ENCODE measurements around the gene CCDC24. TPM values are rescaled to one million over a fixed set of nuclear protein-coding genes. Genes with fewer than 3 reads are reported as not detected.
A peak's percentile ranks its signal among the peaks of the same experiment; 100 is the strongest.

The CCDC24 gene
- total RNA-seq, 1 experiment from 2014 or later, result 15.8 TPM

DNA sequence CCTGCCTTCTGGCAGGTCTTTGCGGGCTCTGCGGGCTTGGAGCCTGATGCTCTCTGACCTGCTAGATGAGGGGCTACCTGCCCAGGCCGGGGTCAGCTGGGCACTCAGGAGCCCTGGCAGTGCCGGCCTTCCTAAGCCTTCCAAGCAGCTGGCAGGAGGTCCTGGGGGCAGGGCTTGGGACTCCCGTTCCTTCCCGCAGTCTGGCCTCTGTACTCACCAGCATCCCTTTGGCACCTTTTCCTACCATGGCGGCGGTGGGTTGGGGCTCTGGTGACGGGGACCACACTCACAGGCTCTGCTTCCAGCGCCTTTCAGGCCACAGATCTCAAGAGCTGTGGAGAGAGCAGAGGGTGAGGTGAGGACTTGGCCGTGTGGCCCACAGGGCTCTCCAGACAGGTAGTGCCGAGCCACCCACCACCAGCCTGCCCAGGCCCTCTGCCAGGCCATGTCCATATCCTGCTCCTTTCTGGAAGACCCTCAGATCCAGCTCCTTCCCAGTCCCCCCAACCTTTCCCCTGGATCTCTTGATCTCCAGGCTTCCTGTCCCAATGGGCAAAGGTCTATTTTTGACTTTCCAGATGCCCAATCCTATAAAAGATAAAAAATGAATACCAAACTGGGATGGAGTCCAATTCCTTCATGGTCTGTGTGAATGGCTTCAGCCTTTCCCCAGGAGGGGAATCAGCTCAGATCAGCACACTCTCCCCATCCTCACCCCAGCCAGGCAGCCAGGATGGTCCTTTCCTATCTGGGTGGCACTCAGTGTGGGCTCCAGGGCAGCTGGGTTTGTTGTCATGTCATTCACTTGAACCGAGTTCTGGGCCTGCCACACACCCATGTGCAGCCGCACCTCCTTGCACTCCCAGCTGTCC, 32.9 kb downstream of the CCDC24 start:
- no peak for DNase-seq (ENCODE audit: low spot score)

DNA sequence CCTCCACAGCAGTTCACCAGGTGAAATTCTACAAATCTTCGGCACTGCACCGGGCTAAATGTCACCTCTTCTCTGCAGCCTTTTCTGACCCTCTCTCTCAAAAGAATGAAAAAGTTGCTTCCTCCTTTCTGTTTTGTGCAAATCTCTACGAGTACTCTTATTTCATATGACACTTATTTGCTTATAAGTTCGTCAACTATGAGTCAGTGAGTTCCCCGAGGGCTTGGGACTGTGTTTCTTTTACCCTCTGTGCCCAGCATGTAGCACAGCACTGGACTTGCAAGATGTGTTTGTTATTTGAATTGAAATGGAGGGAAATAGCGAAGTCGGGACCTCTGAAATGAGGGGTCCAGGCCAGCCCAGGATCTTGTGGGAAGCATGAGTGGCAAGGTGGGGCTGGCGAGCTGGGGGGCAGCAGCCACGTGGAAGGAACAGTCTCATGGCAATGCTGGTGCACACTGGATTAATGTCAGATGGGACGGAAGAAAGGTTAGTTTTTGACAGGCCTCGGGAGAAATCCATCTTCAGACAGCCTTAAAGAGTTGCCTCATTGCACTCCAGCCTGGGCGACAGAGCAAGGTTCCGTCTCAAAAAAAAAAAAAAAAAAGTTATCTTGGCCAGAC, 33.6 kb downstream of the CCDC24 start:
- no peak for DNase-seq (ENCODE audit: low spot score)

DNA sequence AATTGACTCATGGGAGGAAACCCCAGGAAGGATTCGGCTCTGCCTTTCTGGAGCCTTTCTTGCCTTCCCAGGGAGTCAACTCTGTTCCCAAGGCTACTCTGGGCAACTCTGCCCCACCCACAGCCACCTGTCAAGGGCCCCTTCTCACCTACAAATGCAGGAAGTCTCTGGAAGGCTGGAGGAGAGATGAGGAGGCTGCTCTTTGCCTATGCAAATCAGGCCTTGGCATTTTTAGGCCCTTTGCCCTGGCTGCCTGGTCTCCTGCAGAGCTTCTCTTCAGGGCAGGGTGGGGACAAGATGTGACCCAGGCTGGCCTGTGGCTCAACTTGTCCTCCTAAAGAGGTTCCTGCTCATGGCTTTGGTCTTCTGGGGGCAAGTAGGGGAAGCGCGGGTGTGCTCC, 34.4 kb downstream of the CCDC24 start:
- no peak for DNase-seq (ENCODE audit: low spot score)

DNA sequence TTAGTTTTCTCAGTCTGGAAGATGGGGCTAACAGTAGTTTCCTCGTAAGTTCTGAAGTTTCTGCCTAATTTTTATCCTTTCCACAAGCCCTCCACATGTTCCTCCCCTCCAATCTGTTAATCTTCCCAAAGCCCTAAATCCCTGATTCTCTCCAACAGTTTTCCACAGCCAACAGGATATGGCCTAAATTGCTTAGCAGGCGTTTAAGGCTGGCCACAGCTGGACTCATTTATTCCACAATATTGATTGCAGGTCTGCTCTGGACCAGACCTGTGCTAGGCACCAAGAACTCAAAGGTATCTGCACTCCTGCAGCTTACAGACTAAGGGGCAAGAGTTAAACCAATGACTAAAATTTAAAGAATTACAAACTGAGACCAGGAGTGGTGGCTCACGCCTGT, 35.9 kb downstream of the CCDC24 start:
- DNase-seq (ENCODE audit: low spot score), result no peak

DNA sequence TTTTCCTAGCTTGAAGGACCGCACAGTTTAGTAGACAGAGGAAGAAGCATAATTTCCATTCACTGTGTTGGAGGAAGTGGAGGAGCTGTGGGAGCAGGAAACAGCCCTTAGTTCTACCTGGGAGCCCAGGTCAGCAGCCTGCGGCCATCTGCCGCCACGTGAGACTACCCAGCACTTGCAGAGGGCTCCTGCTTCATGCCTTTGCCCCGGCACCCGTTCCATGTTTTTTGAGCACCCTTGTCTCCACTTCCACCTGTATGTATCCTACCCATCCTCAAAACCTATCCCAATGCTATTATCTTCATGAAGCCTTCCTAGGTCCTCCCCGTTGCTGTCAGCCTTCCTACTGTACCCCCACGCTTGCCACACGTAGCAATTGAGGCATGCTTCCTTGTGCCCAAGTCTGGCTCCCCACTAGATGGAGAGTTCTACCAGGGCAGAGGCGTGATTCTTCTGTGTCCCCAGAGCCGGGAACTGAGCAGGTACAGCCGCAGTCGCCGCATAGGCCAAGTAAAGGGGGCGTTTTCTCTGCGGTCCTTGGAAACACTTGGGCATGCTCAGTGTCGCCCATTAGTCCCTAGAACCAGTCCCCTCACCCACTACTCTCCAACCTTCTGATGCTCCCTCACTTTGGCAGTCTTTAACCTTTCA, 38.0 kb downstream of the CCDC24 start:
- DNase-seq (ENCODE audit: low spot score), result peak; percentile 34

DNA sequence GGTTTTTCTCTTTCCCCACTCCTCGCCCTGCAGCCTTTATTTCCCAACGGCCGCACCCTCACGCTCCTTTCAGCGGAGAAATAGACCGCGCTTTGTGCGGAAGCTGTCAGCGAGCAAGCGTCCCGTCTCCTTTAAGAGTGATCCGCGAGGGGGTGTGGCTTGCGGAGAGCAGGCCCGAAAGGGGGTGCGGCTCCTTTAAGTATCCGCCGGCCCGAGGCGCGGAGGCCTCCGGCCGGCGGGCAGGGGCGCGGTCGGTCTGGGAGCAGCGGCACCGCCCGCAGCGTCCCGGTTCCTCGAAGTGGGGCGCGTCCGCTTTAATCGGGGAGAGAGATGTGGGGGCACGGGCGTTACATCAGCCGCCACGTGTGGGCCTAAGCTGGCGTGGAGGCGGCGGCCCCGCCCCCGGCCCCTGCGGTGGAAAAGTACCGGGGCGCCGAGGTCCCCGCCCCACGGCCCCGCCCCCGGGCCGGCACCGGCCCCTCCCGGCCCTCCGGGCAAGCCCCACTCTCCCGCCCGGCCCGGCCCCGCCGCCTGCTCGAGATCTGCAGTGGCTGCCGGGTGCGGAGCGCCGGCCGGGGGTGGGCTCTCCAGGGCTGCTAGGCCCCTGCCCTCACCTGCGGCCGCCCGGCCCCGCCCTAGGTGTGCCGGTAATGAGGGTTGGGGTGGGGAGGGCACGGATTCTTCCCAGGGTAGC, 38.7 kb downstream of the CCDC24 start:
- peak; percentile 87 for DNase-seq (ENCODE audit: low spot score)

DNA sequence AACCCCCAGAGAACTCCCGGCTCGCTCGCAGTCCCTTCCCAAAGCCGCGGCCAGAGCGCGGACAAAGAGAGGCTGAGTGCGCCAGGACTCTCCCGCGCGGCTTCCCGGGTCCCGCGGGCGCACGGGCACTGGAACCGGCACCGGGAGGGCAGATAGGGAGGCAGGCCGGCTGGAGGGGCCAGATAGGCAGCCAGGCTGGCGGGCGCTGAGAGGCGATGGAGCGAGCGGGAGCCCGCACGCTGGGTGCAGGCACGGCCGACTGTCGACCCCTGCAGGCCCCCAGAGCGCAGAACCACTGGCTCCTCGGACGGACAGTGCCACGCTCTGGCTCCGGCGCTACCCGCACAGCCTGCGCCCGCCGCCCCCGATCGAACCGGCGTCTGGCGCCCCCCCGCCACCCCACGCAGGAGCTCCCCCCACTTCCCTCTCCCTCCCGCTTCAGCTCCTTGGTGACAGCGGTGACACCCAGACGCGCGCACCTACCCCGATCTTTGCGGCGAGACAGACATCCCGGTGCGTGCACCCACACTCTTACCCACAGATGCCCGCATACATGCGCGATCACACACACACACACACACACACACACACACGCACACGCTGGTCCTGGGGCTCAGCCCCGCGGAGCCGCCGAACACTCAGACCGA, 39.3 kb downstream of the CCDC24 start:
- DNase-seq (ENCODE audit: low spot score), result no peak

DNA sequence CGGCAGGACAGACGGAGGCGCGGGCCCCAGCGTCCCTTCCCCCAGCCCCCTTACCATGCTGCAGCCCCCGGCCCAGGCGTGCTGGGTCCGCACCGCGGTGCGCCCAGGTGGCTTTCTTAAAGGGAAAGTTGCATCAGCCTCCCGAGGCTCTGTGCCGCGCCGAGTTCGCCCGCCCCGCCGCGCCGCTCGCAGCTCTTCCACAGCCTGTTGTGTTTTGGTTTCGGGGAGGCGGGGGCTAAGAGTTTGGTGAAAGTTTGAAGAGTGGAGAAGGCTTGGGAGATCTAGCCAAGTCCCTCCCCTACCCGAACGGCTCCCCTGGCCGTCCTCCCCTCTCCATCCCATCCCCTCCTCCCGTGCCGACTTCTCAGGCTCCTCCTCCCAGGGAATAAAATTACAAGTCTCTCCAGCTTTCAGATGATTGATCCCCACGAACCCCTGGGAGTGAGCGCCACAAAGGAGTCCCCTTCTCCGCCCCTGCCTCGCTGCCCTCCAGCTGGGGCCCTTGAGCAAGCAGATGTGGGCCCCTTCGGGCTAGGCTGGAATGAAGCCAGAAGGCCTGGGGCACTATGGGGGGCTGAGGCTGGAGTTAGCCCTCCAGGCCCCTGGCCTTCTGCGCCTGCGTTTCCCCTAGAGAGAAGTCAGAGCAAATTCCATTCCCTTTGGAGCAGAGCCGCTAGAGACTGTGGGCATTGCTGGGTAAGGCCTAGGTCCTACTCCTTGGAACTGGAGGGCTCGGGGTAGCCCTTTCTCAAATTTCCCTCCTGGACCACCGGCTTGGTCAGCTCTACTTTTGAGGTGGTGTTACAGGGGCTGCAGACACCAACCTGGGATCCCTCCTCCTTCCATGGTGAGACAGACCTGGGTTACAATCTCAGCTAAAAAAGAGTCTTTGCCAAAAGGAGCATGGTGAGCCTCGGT, 40.1 kb downstream of the CCDC24 start, which contains the start of gene SLC6A9:
SLC6A9 (minus strand) TSS at position 211 of the 918 bp plus-strand sequence. CDS start 7,185 bp downstream, outside the sequence.
- peak; percentile 79 for DNase-seq (ENCODE audit: low spot score)

DNA sequence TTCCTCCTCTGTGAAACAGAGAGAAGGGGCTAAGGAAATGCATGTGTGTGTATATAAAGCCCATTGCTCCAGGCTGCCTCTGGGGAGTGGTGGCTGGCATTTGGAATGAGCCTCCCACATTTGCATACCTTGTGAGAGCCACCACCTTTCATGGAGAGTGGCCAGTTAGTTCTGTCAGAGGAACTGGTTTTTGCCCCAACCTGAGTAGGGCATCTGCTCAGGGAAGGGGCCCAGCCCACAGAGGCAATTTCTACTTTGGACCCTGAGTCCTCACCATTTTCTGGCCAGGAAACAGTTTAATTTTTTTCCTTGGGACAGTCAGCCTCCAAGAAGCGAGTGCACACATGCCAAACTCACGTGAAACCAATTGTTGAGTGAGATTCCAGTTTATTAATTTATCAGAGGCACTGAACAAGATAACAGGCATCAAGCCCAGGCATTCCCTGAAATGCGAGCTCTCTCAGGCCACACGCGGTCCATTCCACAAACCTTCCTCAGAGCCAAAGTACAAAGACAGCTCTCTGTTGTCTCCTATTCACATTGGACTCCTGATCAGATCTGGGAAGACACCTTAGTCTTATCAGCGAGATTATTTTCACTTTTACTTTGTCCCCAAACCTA, 40.9 kb downstream of the CCDC24 start:
- DNase-seq (ENCODE audit: low spot score), result no peak

DNA sequence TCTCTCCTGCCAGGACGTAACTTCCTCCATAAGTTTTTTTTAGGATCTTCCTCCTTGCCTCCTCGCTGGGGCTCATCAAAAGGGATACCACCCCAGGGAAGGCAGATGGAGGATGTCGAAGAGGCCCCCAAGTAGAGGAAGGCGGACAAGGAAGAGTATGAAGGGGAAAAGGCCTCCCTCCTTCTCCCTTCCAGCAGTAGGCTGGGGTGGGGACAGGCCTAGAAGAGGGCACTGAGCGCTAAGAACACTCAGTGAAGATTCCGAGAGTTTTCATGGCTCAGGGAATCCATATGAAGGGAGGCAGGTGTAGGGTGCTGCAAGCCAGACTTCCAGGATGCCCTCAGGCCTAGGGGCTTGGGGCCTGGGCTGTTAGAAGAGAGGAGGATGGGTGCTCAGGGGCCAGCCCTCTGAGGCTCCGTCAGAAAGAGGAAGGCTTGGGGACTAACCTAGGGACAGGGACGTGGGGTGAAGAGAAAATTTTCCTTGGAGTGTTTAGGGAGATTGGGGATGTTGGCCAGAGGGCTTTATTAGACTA, 41.7 kb downstream of the CCDC24 start:
- DNase-seq (ENCODE audit: low spot score), result no peak

DNA sequence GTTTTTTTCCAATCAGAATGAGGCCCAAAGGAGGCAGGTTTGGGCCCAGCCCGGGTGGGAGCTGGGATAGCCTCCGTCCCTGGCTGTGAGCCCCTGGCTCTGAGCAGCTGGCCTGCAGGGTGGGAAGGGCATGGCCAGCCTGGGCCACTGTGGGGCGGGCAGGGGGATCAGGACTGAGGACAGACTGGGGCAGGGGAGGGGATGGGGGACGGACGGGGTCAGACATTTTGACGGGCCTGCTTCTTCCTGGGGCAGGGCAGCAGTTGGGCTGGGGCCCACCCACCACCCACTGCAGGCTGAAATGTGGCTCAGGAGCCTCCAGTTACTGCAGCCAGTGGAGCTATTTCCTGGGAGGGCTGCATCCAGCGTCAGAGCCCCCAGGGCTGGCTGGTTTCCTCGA, 42.4 kb downstream of the CCDC24 start:
- DNase-seq (ENCODE audit: low spot score), result no peak

DNA sequence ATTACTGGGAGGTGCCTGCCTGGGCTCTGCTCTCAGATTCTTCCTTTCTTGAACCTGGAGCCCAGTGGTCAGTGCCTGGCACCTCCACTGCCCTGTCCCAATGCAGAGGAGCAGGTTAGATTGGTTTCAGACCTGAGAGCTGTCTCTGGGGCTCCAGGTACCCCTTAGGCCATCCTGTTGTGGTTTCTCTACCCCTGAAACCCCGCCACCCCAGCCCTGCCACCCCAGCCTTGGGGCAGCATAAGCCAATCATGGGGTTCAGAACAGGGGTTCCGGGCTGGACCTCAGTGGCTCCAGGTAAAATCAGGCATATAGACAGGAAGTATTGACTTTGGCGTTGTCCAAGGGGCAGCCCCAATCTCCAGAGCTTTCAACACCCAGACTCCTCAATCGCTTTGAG, 43.0 kb downstream of the CCDC24 start:
- DNase-seq (ENCODE audit: low spot score), result no peak

DNA sequence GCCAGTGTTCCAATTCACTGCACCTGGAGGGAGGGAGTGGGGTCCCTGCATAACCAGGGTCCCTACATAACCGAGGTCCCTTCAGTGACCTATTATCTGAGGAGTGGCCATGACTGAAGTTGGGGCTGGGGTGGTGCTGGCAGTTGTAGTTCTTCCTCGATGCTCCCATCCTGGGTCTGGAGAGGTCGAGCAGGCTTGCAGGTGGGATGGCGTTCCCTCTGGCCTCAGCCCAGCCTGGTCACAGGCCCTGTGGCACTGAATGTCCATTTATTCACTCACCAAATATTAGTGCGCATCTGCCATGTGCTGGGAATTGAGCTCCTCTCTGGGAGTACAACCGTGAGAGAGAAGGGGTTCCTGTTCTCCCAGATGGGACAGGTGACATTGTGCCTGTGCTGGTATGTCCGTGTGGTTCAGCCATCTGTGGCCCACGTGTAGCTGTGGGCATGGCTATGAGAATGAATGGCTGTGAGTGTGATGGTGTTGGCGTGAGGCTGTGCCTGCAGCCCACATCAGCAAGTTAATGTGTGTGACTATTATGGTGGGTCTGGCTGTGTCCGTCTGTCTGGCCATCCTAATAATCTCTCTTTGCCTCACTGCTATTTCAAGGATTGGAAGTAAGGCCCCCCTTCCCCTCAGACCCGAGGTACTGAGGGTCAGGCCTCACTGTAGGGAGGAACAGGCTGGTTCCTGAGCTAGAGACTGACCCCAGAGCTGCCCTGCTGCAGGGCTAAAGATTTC, 43.7 kb downstream of the CCDC24 start:
- no peak for DNase-seq (ENCODE audit: low spot score)

DNA sequence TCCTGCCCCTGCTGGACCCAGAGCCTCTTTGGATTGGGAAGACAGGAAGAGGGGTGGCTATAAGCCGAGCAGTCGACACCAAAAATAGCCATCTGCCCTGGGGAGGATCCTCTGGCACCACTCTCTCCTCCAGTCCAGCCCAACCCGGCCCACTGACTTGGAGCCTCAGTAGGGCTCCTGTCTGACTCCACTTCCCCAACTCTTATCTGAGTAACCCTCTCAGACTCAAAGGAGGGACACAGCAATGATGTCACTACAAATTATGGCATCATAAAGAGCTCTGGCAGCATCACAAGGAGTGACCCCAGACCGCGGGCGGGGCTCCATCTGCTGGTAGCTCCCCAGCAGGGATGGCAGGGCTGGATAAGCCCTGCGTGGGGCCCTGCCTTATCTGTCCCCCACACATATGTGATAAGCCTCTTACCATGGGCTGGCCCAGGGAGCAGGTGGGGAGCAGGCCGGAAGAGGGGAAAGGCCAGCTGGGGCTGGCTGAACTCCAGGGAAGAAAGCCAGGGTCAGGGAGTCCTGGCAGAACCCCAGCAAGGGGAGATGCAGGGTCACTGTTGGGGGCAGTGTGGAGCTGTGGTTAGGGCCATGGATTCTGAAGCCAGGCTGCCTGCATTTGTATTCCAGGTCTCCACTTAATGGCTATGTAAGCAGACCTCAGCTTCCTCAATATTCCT, 44.5 kb downstream of the CCDC24 start:
- DNase-seq (ENCODE audit: low spot score), result no peak

DNA sequence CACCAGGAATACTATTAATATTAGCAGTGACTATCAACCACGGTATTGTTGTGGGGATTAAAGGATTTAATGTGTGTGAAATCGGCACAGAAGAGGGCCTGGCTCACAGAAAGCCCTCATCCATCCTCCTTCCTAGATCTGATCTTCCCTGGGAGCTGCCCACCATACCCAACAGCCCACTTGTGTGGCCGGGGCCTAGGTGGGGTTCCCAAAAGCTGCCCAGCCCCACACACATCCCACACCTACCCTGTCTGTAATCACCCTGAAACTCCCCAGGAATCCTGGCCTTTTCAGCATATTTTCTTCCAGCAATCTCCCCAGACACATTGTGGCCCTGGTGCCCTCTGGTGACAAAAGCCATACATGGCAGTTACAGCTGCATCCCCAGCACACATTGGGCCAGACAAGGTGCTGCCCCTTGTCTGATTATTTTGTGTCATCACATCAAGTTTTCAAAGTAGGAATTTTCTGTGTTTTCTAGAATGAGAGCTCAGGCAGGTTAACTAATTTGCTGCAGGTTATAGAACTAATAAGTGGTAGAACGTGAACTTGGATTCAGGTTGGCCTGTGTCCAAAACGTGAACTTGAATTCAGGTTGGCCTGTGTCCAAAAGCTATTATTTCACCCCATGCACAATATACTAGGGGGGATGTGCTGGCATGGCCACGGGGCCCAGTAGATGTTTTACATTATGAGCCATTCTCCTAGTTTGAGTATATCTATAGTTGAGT, 45.2 kb downstream of the CCDC24 start:
- peak; percentile 82 for DNase-seq (ENCODE audit: low spot score)

DNA sequence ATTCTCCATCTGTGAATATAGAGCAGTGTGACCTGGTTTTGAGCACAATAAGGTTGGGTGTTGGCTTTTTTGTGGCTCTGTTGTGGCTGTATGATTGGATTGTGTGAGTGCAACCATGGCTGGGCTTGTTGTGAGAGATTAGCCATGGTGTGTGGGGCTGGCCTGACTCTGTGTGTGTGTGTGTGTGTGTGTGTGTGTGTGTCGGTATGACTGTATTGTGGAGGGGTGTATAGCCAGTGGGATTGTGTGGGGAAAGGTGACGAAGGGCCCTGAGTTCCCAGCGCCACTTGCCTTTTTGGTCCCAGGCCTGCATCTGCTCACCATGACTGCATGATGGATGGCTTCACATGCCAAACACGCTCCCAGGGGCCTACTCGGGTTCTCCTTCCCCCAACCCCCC, 45.8 kb downstream of the CCDC24 start:
- no peak for DNase-seq (ENCODE audit: low spot score)

DNA sequence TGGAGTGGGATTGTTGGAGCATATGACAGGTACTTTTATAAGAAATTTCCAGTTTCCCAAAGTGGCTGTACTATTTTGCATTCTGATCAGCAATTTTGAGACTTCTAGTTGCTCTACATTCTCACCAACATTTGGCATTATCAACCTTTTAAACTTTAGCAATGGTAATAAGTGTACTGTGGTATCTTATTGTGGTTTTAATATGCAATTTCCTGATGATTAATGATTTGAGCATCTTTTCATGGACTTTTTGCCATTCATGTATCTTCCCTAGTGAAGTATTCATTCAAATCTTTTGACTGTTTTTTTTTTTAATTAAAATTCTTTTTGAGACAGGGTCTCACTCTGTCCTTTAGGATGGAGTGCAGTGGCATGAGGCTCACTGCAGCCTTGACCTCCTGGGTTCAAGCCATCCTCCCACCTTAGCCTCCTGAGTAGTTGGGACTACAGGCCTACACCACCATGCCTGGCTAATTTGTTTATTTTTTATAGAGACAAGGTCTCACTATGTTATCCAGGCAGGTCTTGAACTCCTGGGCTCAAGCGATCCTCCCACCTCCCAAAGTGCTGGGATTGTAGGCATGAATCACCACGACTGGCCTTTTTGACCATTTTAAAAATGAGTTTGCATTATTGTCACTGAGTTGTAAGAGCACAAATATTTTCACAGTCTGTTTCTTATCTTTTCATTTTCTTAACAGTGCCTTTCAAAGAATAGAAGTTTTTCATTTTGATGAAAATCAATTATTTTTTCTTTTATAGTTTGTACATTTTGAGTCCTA, 47.7 kb downstream of the CCDC24 start:
- no peak for DNase-seq (ENCODE audit: low spot score)
